ENCODE measurements around the gene CCL24. TPM values are rescaled to one million over a fixed set of nuclear protein-coding genes. Genes with fewer than 3 reads are reported as not detected.

The CCL24 gene
- total and polyA plus RNA-seq, 10 of the 15 experiments (the other 5 are each of a cell fraction or from before 2014, with no cell fraction given), result not detected

GRCh38 chr7:75813084-75813483 is 522 bp downstream of the CCL24 start:
- intact Hi-C loops (cut with micrococcal nuclease; ENCODE audit: unreplicated experiment) (no loop called here), in situ Hi-C loops (cut with MboI) (no loop called here)
- ChIA-PET POLR2A (no interaction called here), CTCF (no interaction called here), RAD21 (ENCODE audit: unreplicated experiment) (no interaction called here), SMC1A (ENCODE audit: uncharacterized antibody, unreplicated experiment) (no interaction called here)
- DNase-seq (ENCODE audit: low read depth, low spot score) (no peak), ATAC-seq (no peak), FAIRE-seq (no peak)
- BruUV-seq (replicated peaks), result no TSS peak
- H3K36me3 ChIP-seq (ENCODE audit: control insufficient read depth in 2 of 2, insufficient read depth in 2 of 2, low read length in 1 of 2), result no peaks in the 10 kb centered on the region
- H4K20me1 ChIP-seq (ENCODE audit: control insufficient read depth, insufficient read depth), result no peaks in the 10 kb centered on the region
- WGBS (ENCODE audit: insufficient coverage, insufficient replicate concordance, low lambda C conversion rate, missing lambda C conversion rate), result 29% methylated on average over 3 of the region's 3 CpGs
- H3K27me3 ChIP-seq (replicated peaks in 1 of 2; ENCODE audit: control insufficient read depth in 2 of 2, insufficient read depth in 2 of 2, low read length in 1 of 2), result no peaks in the 10 kb centered on the region; a peak in 1 of 4 replicates
- no peak overlapping the region for H3K27ac ChIP-seq (ENCODE audit: control insufficient read depth, insufficient read depth)
- H3K4me2 ChIP-seq (ENCODE audit: control insufficient read depth, insufficient read depth), result no peak overlapping the region
- H3K9me3 ChIP-seq (replicated peaks; ENCODE audit: control insufficient read depth, insufficient read depth, low read length), result no peaks in the 10 kb centered on the region
- no peak overlapping the region for H3K9ac ChIP-seq (ENCODE audit: control insufficient read depth, insufficient read depth, low read length)
- no peak overlapping the region for H3K4me3 ChIP-seq
- no peaks in the 10 kb centered on the region for H3K79me2 ChIP-seq (ENCODE audit: control insufficient read depth, insufficient read depth, low read length)
- H2AFZ ChIP-seq (ENCODE audit: control insufficient read depth, low read depth, low read length), result no peak overlapping the region
- no peak for TF ChIP-seq SPI1 (IDR thresholded peaks at IDR 0.05; ENCODE audit: borderline replicate concordance, insufficient read depth, low read depth, low read length)
- no peaks in the 10 kb centered on the region for H3K4me1 ChIP-seq (ENCODE audit: control insufficient read depth, insufficient read depth, low read length)

- H3K36me3 ChIP-seq (ENCODE audit: control insufficient read depth in 2 of 2, insufficient read depth in 2 of 2, low read length in 1 of 2), result no peaks in the 10 kb centered on the region
- no peak for ATAC-seq
- BruUV-seq (replicated peaks), result no TSS peak
- TF ChIP-seq, protein P1, sequence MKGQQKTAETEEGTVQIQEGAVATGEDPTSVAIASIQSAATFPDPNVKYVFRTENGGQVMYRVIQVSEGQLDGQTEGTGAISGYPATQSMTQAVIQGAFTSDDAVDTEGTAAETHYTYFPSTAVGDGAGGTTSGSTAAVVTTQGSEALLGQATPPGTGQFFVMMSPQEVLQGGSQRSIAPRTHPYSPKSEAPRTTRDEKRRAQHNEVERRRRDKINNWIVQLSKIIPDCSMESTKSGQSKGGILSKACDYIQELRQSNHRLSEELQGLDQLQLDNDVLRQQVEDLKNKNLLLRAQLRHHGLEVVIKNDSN (IDR thresholded peaks at IDR 0.05; ENCODE audit: borderline replicate concordance, extremely low read length, insufficient read depth, low read depth, low read length), result no peak
- TF ChIP-seq LARP7 (IDR thresholded peaks at IDR 0.05), result no peak
- no peak for TF ChIP-seq SMC3 (IDR thresholded peaks at IDR 0.05; ENCODE audit: borderline replicate concordance, low read length)
- TF ChIP-seq YY1 (IDR thresholded peaks at IDR 0.05; ENCODE audit: low read depth, low read length), result no peak
- TF ChIP-seq CTCF (IDR thresholded peaks at IDR 0.05 in 2 of 3, conservative IDR thresholded peaks at IDR 0.05 in 1 of 3; ENCODE audit: control insufficient read depth in 2 of 3, extremely low read depth in 1 of 3, insufficient read depth in 1 of 3, low read depth in 3 of 3, low read length in 3 of 3), result no peak
- no peak for TF ChIP-seq ELK1 (IDR thresholded peaks at IDR 0.05; ENCODE audit: low read depth, low read length)
- no peak for TF ChIP-seq NFYB (IDR thresholded peaks at IDR 0.05; ENCODE audit: insufficient read depth, low read depth, low read length)
- TF ChIP-seq, protein P2, sequence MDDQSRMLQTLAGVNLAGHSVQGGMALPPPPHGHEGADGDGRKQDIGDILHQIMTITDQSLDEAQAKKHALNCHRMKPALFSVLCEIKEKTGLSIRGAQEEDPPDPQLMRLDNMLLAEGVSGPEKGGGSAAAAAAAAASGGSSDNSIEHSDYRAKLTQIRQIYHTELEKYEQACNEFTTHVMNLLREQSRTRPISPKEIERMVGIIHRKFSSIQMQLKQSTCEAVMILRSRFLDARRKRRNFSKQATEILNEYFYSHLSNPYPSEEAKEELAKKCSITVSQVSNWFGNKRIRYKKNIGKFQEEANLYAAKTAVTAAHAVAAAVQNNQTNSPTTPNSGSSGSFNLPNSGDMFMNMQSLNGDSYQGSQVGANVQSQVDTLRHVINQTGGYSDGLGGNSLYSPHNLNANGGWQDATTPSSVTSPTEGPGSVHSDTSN (IDR thresholded peaks at IDR 0.05; ENCODE audit: insufficient replicate concordance, low read depth, low read length), result no peak
- TF ChIP-seq YBX1 (IDR thresholded peaks at IDR 0.05), result no peak
- TF ChIP-seq JUNB (IDR thresholded peaks at IDR 0.05), result no peak
Observed at GRCh38 chr7:75811894-75812678, 1.5 kb downstream of the CCL24 start.

More at GRCh38 chr7:75811894-75812678, 1.5 kb downstream of the CCL24 start:
- H3K4me3 ChIP-seq, result no peak overlapping the region
- H4K20me1 ChIP-seq (ENCODE audit: control insufficient read depth, insufficient read depth), result no peaks in the 10 kb centered on the region
- H3K9me3 ChIP-seq (replicated peaks; ENCODE audit: control insufficient read depth, insufficient read depth, low read length), result no peaks in the 10 kb centered on the region; the same call in 2 of the 3 replicates
- 18% methylated on average over 11 of the region's 11 CpGs for WGBS (ENCODE audit: insufficient coverage, insufficient replicate concordance, low lambda C conversion rate, missing lambda C conversion rate)
- no peaks in the 10 kb centered on the region for H3K79me2 ChIP-seq (ENCODE audit: control insufficient read depth, insufficient read depth, low read length)
- in situ Hi-C loops (cut with MboI) (no loop called here), intact Hi-C loops (cut with micrococcal nuclease; ENCODE audit: unreplicated experiment) (no loop called here)
- POLR2A ChIA-PET, result no interaction called here
- no peak overlapping the region for H3K4me2 ChIP-seq (ENCODE audit: control insufficient read depth, insufficient read depth)
- no peak overlapping the region for H2AFZ ChIP-seq (ENCODE audit: control insufficient read depth, low read depth, low read length)
- no peaks in the 10 kb centered on the region for H3K4me1 ChIP-seq (ENCODE audit: control insufficient read depth, insufficient read depth, low read length)
- SMC1A ChIA-PET (ENCODE audit: uncharacterized antibody, unreplicated experiment), result interaction anchor here (0.7 kb wide), 1 partner anchor 22 kb away, joined by 3 read pairs; no protein-coding TSS in a partner anchor
- no peaks in the 10 kb centered on the region; a peak in 1 of 4 replicates for H3K27me3 ChIP-seq (replicated peaks in 1 of 2; ENCODE audit: control insufficient read depth in 2 of 2, insufficient read depth in 2 of 2, low read length in 1 of 2)
- no peak overlapping the region for H3K9ac ChIP-seq (ENCODE audit: control insufficient read depth, insufficient read depth, low read length)
- DNase-seq (ENCODE audit: low read depth, low spot score), result no peak
- no peak overlapping the region for H3K27ac ChIP-seq (ENCODE audit: control insufficient read depth, insufficient read depth)
- RAD21 ChIA-PET (ENCODE audit: unreplicated experiment), result no interaction called here
- CTCF ChIA-PET, result no interaction called here
- FAIRE-seq, result no peak

Data from GM12878 (cell line).